B cell (primary cell): ENCODE measurements around the gene APOL2.

ENCODE experiments used
- CTCF ChIP-seq: fragments of 200-600 bp; IDR thresholded peaks from one replicate; pipeline ENCODE4 v1.8.0; 2022; ENCODE audit warnings: antibody characterized with exemption, mild to moderate bottlenecking
- EZH2 ChIP-seq: IDR thresholded peaks from 2 replicates; pipeline ENCODE4 v1.6.1; 2012; ENCODE audit warnings: borderline replicate concordance, low read depth, mild to moderate bottlenecking, moderate library complexity, low read length; ENCODE audit not compliant: insufficient read depth, poor library complexity, severe bottlenecking

- TF ChIP-seq CTCF (no peak), EZH2 (no peak)
Observed at GRCh38 chr22:36234919-36235318, 4.4 kb downstream of the APOL2 start.
